GM18873 (cell line): ENCODE measurements around the gene BBC3.
"Not testable (repeated sequence)": the region's sequence is repeated elsewhere in the genome, so short reads cannot be mapped to it uniquely, and the experiment has no call there.

Experiments
- ATAC-seq: cut with Tn5 transposase; IDR thresholded peaks from one replicate; pipeline ENCODE4 v1.9.1; 2021; ENCODE audit warnings: mild to moderate bottlenecking, moderate library complexity, moderate number of reproducible peaks; ENCODE audit not compliant: unreplicated experiment, low FRiP score

BBC3 gene

DNA sequence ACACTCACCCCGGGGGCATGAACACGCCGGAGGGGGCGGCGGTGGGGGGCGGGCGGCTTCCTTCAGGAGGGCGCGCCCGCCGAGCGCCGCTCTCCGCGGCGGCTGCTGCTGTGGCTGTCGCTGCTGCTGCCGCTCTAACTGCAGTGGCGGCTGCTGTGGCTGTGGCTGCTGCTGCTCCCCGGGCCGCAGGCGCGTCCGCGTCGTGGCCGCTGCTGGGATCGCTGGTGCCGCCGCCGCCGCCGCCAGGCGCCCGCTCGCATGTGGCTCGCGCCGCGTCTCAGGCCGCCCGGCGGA is at the start of gene BBC3:
BBC3 (minus strand) TSS at position 279 of the 294 bp plus-strand sequence. CDS start 2,768 bp downstream, outside the sequence.
- ATAC-seq, result no peak

- ATAC-seq, result no peak
These were observed 49.3 kb upstream of the BBC3 start for GRCh38 chr19:47280183-47280797.

GRCh38 chr19:47276513-47276912 is 45.5 kb upstream of the BBC3 start:
- ATAC-seq, result not testable (repeated sequence)

- ATAC-seq, result no peak
These were observed 44.9 kb upstream of the BBC3 start for GRCh38 chr19:47275791-47276461.

GRCh38 chr19:47274891-47275761 is 44.1 kb upstream of the BBC3 start:
- peak; percentile 22 for ATAC-seq

DNA sequence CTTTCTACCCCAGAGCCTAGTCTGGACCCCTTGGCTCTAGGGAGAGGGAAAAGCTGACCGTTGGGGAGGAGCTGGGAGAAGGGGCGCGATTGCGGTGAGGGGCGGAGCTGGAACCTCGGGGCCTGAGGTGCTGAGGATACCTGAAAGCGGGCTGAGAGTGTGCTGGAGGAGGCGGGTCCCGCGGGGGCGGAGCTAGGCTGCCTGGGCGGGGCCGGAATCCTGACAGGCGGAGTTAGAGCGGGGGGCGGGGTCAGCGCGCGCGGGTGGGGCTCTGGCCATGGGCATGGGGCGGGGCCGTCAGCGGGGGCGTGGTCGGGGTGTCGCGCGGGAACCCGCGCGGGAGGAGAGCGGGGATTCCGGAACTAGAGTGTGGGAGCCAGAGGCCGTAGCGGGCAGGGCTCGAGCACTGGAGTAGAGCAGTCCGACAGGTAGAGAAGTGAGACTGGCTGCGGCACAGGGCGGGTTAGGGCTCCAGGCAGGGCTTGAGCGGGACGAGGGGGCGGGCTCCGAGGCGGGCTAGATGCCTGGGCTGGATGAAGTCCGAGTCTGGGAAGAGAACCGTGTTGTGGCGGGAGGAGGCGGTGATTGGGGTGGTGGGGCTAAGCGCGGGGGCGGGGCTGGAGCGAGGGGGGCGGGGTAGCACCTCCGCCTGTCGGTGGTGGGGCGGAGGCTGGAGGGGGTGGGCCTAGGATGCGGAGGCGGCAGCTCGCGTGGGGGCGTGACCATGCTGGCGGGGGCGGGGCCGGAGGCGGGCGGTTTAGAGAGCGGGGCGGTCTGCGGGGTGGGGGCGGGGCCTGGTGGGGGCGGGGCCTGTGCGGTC is 43.3 kb upstream of the BBC3 start, which contains the start of gene INAFM1:
INAFM1 (plus strand) TSS at position 815 of the 820 bp plus-strand sequence. CDS start 35 bp downstream, outside the sequence.
- ATAC-seq, result peak; percentile 34

DNA sequence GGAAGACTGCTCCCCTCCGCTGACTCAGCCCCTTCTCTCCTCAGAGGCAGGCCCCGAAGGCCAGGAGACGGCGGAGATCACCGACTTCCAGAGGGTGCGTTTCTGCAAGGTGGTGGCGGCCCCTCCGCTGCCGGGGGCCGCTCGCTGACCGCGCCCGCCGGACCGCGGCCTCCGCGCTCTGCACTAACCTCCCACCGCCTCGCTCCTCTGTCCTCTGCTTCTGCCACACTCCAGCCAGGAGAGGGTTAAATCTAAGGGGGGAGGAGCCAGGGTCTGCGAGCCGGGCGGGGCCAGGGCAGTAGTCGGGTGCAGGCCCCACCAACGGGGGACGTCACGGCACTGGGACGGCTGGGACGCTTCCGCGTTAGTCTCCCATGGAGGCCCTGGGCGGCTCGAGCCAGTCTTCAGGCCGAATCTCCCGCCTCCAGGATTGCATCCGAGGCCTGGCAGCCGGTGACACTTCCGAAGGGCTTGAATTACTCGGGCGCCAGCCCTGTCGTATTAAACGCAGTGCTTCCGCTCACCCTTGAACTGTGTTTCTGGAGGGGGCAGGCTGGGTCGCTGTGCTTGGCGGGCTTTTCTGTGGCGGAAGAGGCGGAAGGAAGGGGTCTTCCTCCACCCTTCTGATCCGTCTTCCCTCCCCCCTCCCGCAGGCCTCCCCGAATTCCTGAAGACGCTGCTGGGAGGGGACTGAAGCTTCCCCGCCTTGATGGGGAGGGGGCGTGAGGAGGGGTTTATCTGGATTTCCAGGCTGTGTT is 42.5 kb upstream of the BBC3 start:
- ATAC-seq, result peak; percentile 45

DNA sequence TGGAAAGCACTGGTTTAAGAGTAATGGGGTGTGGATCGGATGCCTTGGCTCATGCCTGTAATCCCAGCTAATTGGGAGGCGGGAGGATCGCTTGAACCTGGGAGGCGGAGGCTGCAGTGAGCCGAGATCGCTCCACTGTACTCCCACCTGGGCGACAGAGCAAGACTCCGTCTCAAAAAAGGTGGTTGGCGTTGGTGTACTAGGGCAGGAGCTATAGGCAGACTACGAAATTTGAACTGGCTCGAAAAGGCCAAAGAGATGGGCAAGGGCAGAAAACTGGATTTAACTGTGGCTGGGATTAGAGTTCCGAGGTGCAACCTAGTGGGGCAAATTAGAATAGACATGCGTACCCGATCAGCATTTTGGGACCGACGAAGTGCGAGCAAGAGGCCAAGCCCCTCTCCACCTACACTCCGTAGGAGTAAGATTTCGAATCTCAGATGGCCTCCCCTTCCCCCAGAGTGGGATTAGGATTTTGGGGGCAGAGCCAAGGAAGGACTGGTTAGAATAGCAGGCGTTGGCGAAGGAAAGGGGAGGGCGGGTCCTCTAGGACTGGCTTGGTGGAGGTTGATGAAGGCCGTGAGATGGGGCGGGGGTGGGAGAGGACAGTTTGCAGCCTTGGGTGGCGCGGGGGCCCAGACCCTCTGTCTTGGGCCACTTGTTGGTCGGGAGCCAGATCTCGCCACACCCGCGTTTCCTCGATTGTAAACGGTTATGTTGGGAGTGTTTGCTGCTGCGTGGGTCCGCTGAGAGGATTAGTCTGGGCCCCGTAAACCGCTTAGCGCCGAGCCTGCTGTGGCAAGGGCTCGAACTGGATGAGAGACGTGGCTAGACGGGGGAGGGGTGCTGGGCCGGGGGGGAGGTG is 41.7 kb upstream of the BBC3 start:
- ATAC-seq, result no peak

DNA sequence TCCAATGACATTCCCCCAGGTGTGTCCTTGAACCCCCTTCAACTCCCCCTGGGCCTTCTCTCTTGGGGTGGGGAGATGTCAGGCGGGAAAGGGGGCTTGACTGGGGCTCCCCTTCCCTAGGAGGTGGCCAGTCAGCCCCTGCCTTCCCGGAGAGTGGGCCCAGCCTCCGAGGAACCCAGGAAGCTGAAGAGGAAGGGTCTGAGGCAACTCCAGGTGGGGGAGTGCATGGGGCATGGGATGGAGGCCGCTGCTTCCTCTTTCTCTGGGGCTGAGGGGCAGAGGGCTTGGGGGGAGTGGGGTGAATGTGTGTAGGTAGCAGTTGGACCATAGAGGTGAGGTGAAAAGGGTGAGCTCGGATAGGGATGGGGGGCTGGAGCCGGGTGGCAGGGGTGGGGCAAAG is 41.0 kb upstream of the BBC3 start:
- no peak for ATAC-seq

DNA sequence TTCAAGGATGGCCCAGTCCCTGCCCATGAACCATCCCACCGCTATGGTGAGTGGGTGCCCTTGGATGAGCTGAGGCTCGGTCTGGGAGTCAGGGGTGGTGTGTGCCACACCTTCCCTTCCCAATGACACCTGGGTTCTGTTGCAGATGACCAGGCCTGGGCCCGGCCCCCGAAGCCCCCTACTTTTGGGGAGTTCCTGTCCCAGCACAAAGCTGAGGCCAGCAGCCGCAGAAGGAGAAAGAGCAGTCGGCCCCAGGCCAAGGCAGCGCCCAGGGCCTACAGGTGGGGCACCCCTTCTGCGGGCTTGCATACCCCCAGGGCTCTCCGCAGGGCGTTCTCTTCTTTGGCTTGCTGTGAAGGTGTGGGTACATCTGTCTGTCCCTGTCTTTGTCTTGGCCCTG is 39.4 kb upstream of the BBC3 start:
- ATAC-seq, result no peak

GRCh38 chr19:47269596-47269995 is 38.6 kb upstream of the BBC3 start:
- ATAC-seq, result no peak

- ATAC-seq, result no peak
These were observed 37.0 kb upstream of the BBC3 start for GRCh38 chr19:47268028-47268427.

DNA sequence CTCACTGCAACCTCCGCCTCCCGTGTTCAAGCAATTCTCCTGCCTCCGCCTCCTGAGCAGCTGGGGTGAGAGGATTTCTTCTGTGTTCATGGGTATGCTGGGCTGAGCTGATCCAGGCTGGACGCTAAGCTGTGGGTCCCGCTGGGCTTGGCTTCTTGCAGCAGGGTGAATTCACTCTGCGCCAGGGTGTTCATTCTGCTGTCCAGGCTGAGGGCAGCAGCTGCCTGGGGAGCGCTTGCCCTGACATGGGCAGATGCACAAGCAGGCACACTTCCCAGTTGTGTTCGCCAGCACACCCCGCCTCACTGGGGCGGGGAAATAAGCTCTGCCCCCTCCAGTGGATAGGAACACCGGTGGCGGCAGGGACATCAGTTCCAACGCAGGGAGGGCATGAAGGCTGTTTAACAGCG is 36.4 kb upstream of the BBC3 start:
- no peak for ATAC-seq

DNA sequence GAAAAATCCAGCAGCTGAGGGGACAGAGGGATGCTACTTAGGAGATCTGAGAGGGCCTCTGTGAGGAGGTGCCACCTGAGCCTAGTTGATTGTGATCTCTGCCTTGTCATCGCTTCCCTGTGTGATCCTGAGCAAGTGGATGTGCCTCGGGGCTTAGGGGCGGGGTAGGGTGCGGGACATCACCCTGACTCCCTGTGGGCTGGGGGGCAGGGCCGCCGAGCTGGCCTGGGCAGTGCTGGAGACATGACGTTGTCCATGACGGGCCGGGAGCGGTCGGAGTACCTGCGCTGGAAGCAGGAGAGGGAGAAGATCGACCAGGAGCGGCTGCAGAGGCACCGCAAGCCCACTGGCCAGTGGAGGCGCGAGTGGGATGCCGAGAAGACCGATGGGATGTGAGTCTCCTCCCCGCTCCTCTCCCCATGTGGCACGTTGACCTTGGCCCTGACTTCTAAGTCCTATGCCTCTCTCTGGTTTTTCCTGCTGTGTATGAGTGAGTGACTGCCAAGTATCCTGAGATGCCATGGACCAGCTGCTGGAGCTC is 35.5 kb upstream of the BBC3 start:
- ATAC-seq, result no peak

DNA sequence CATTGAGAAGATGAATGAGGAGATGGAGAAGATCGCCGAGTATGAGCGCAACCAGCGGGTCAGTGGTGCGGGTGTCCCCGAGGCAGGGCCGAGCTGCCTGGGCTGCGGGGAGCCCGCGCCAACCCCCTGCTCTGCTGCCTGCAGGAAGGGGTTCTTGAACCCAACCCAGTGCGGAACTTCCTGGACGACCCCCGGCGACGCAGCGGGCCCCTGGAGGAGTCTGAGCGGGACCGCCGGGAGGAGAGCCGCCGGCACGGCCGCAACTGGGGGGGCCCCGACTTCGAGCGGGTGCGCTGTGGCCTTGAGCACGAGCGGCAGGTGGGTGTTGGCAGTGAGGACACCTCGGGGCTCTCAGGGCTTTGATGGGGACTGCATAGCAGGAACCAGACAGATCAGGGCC is 33.6 kb upstream of the BBC3 start:
- ATAC-seq, result no peak

DNA sequence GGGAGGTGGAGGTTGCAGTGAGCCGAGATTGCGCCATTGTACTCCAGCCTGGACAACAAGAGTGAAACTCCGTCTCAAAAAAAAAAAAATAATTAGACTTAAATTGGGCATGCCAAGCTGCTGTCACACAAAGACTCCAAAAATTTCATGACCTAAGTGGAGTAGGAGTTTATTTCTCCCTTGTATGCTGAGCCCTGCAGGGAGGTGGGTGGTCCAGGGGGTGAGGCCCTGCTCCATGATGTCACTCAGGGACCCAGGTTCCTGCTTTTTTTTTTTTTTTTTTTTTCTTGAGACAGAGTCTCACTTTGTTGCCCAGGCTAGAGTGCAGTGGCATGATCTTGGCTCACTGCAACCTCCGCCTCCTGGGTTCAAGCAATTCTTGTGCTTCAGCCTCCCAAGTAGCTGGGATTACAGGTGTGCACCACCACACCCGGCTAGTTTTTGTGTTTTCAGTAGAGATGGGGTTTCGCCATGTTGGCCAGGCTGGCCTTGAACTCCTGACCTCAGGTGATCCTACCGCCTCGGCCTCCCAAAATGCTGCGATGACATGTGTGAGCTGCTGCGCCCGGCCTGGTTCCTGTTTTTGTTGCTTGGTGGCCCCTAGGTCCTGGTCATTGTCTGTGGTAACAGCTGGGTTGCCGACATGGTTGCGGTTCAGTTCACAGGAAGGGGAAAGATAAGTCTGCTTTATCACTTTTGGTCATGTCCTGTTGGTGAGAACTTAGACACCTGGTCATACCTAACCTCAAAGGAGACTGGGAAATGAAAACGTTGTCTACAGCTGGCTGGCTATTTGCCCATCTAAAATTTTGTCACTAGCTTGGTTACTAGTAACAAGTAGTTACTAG is 31.2 kb upstream of the BBC3 start:
- ATAC-seq, result peak; percentile 46

GRCh38 chr19:47260476-47260875 is 29.5 kb upstream of the BBC3 start:
- no peak for ATAC-seq
